Chondrocyte (in vitro differentiated cells): ENCODE results near the gene PHIP. TPM values are rescaled to one million over a fixed set of nuclear protein-coding genes. Genes with fewer than 3 reads are reported as not detected.

Experiments
- DNase-seq: peaks from one replicate; pipeline ENCODE4 v3.0.0; 2021; ENCODE audit warnings: mixed read lengths, low spot score
- H3K27ac Mint-ChIP-seq: one replicate; pipeline ENCODE4 v1.8.0; 2021; ENCODE audit warnings: mild to moderate bottlenecking, moderate library complexity, mixed read lengths; ENCODE audit not compliant: unreplicated experiment
- H3K27me3 Mint-ChIP-seq: 2 replicates; pipeline ENCODE4 v1.8.0; 2021; ENCODE audit warnings: low read depth, mixed read lengths
- H3K36me3 Mint-ChIP-seq: 2 replicates; pipeline ENCODE4 v1.8.0; 2021; ENCODE audit warnings: low read depth, mixed read lengths
- H3K4me1 Mint-ChIP-seq: 2 replicates; pipeline ENCODE4 v1.8.0; 2021; ENCODE audit warnings: low read depth, mild to moderate bottlenecking, mixed read lengths
- H3K4me3 Mint-ChIP-seq: one replicate; pipeline ENCODE4 v1.8.0; 2021; ENCODE audit warnings: mild to moderate bottlenecking, moderate library complexity, mixed read lengths; ENCODE audit not compliant: unreplicated experiment
- H3K9me3 Mint-ChIP-seq: 2 replicates; pipeline ENCODE4 v1.8.0; 2021; ENCODE audit warnings: low read depth, mixed read lengths
- CTCF ChIP-seq: fragments of 200-600 bp; sonication (generic); IDR thresholded peaks from 2 replicates; pipeline ENCODE4 v1.5.0; 2021; ENCODE audit warnings: antibody characterized with exemption, mild to moderate bottlenecking, moderate library complexity
- total RNA-seq: library from RNA; stranded (reverse); gene quantifications from 3 replicates; pipeline ENCODE4 v1.2.1, GENCODE V29; 2021

The PHIP gene
- total RNA-seq, 1 donor from 2014 or later: 11.9 TPM

GRCh38 chr6:79070206-79070825 lies 7.7 kb downstream of the PHIP start:
- Mint-ChIP-seq H3K27me3 (no peaks in the 10 kb centered on the region), H3K36me3 (no peaks in the 10 kb centered on the region), H3K4me3 (peak overlapping the region; percentile 23), H3K9me3 (no peaks in the 10 kb centered on the region), H3K4me1 (peaks cover 35% of the 10 kb centered on the region), H3K27ac (peak overlapping the region; percentile 90)
- no peak for TF ChIP-seq CTCF
- no peak for DNase-seq

- H3K36me3 Mint-ChIP-seq: no peaks in the 10 kb centered on the region
- no peaks in the 10 kb centered on the region for H3K27me3 Mint-ChIP-seq
- H3K27ac Mint-ChIP-seq: no peak overlapping the region
- DNase-seq: no peak
- peaks cover 20% of the 10 kb centered on the region for H3K4me1 Mint-ChIP-seq
- H3K4me3 Mint-ChIP-seq: no peak overlapping the region
- H3K9me3 Mint-ChIP-seq: no peaks in the 10 kb centered on the region
- no peak for TF ChIP-seq CTCF
Observed at GRCh38 chr6:79066828-79067227, 11.2 kb downstream of the PHIP start.

GRCh38 chr6:79066330-79066729 lies 11.7 kb downstream of the PHIP start:
- Mint-ChIP-seq H3K36me3 (no peaks in the 10 kb centered on the region), H3K4me1 (peaks cover 17% of the 10 kb centered on the region), H3K4me3 (no peak overlapping the region), H3K27me3 (no peaks in the 10 kb centered on the region), H3K27ac (no peak overlapping the region), H3K9me3 (no peaks in the 10 kb centered on the region)
- DNase-seq: no peak
- no peak for TF ChIP-seq CTCF

GRCh38 chr6:79065232-79065631 lies 12.8 kb downstream of the PHIP start:
- no peak for DNase-seq
- no peak for TF ChIP-seq CTCF
- H3K4me3 Mint-ChIP-seq: no peak overlapping the region
- H3K27me3 Mint-ChIP-seq: no peaks in the 10 kb centered on the region
- H3K27ac Mint-ChIP-seq: no peak overlapping the region
- H3K36me3 Mint-ChIP-seq: no peaks in the 10 kb centered on the region
- no peaks in the 10 kb centered on the region for H3K9me3 Mint-ChIP-seq
- peaks cover 6% of the 10 kb centered on the region for H3K4me1 Mint-ChIP-seq

- Mint-ChIP-seq H3K27ac (no peak overlapping the region), H3K36me3 (no peaks in the 10 kb centered on the region), H3K4me3 (no peak overlapping the region), H3K27me3 (no peaks in the 10 kb centered on the region), H3K9me3 (no peaks in the 10 kb centered on the region), H3K4me1 (peaks cover 2% of the 10 kb centered on the region)
- TF ChIP-seq CTCF: no peak
- no peak for DNase-seq
Observed at GRCh38 chr6:79064635-79065034, 13.4 kb downstream of the PHIP start.
